A673 (cell line): ENCODE data around the gene MRPS5. TPM values are rescaled to one million over a fixed set of nuclear protein-coding genes. Genes with fewer than 3 reads are reported as not detected.

Experiments
- BruUV-seq: library from RNA; stranded (reverse); fragments of 400-500 nt; replicated peaks from 2 replicates; lab custom pipeline; 2021; lab: Mats Ljungman, UMichigan
- CTCF ChIA-PET: fragments of 300-600 bp; sonication (Branson Sonifier 250); formaldehyde crosslinking; loops from one replicate; lab custom pipeline; 2022; ENCODE audit warnings: antibody characterized with exemption; lab: Charles Lee
- POLR2A ChIA-PET: fragments of 300-600 bp; sonication (Branson Sonifier 250); formaldehyde crosslinking; loops from one replicate; lab custom pipeline; 2022; ENCODE audit warnings: antibody characterized with exemption; ENCODE audit not compliant: low non-redundant PET; lab: Charles Lee
- DNase-seq: peaks from one replicate; pipeline ENCODE4 v3.0.0-alpha.2; 2015; ENCODE audit warnings: low spot score
- H3K27ac ChIP-seq: fragments of 200-600 bp; sonication (generic); 2 replicates; pipeline ENCODE4 v1.5.1; 2016; ENCODE audit warnings: mixed run types, low read depth, mild to moderate bottlenecking, mixed read lengths, antibody characterized with exemption, low read length; ENCODE audit not compliant: poor library complexity, severe bottlenecking
- H3K27me3 ChIP-seq: fragments of 200-600 bp; sonication (generic); replicated peaks from 2 replicates; pipeline ENCODE4 v1.6.1; 2017; ENCODE audit warnings: mixed run types, low read depth, mild to moderate bottlenecking, mixed read lengths, antibody characterized with exemption, low read length; ENCODE audit not compliant: insufficient read depth, poor library complexity
- H3K36me3 ChIP-seq: fragments of 200-600 bp; sonication (generic); 2 replicates; pipeline ENCODE4 v1.6.1; 2016; ENCODE audit warnings: mixed run types, mild to moderate bottlenecking, mixed read lengths, antibody characterized with exemption, low read length; ENCODE audit not compliant: insufficient read depth, poor library complexity, severe bottlenecking
- H3K4me1 ChIP-seq: fragments of 200-600 bp; sonication (generic); 2 replicates; pipeline ENCODE4 v1.6.1; 2017; ENCODE audit warnings: mixed run types, mild to moderate bottlenecking, mixed read lengths, antibody characterized with exemption, low read length; ENCODE audit not compliant: insufficient read depth, poor library complexity, severe bottlenecking
- H3K4me3 ChIP-seq: fragments of 200-600 bp; sonication (generic); 2 replicates; pipeline ENCODE4 v1.5.1; 2016; ENCODE audit warnings: low read depth, mixed run types, mild to moderate bottlenecking, mixed read lengths, low read length; ENCODE audit not compliant: poor library complexity, severe bottlenecking
- H3K9me3 ChIP-seq: fragments of 200-600 bp; sonication (generic); 2 replicates; pipeline ENCODE4 v1.6.1; 2016; ENCODE audit warnings: mixed run types, low read depth, mild to moderate bottlenecking, mixed read lengths, antibody characterized with exemption, low read length; ENCODE audit not compliant: poor library complexity, severe bottlenecking
- CTCF ChIP-seq: fragments of 300-800, 200-600 bp; sonication (generic); conservative IDR thresholded peaks from 2 replicates; pipeline ENCODE4 v1.5.1; 2017; ENCODE audit warnings: low read depth, mild to moderate bottlenecking, antibody characterized with exemption, low read length, moderate library complexity, mixed read lengths
- EZH2 ChIP-seq: fragments of 200-600 bp; sonication (generic); IDR thresholded peaks from 2 replicates; pipeline ENCODE4 v1.6.1; 2017; ENCODE audit warnings: borderline replicate concordance, low read depth, mild to moderate bottlenecking, mixed read lengths, antibody characterized with exemption, low read length; ENCODE audit not compliant: poor library complexity, severe bottlenecking
- intact Hi-C: fragments of 100-400 bp; cut with micrococcal nuclease; formaldehyde crosslinking; loops from one replicate; pipeline ENCODE4 v1.10.0; 2022; ENCODE audit not compliant: unreplicated experiment
- total RNA-seq: library from RNA; stranded (reverse); gene quantifications from 2 replicates; pipeline ENCODE4 v1.2.3, GENCODE V29; 2021

The MRPS5 gene
- total RNA-seq, 1 experiment from 2014 or later, result 103 TPM

GRCh38 chr2:95138702-95139101 is 17.1 kb upstream of the MRPS5 start:
- no peak overlapping the region for H3K27ac ChIP-seq
- H3K27me3 ChIP-seq, result no peaks in the 10 kb centered on the region
- no peak overlapping the region for H3K4me3 ChIP-seq
- no peak for DNase-seq
- intact Hi-C loops, result no loop called here
- no peak for TF ChIP-seq CTCF
- CTCF ChIA-PET, result no interaction called here
- H3K4me1 ChIP-seq, result no peaks in the 10 kb centered on the region
- H3K9me3 ChIP-seq, result peaks cover 25% of the 10 kb centered on the region
- POLR2A ChIA-PET, result no interaction called here
- no peaks in the 10 kb centered on the region for H3K36me3 ChIP-seq
- BruUV-seq, result no TSS peak

GRCh38 chr2:95122197-95122551 is 566 bp upstream of the MRPS5 start:
- no peaks in the 10 kb centered on the region for H3K27me3 ChIP-seq
- ChIA-PET CTCF (no interaction called here), POLR2A (no interaction called here)
- peak overlapping the region; percentile 95 for H3K4me3 ChIP-seq
- no peaks in the 10 kb centered on the region for H3K9me3 ChIP-seq
- intact Hi-C loops, result no loop called here
- BruUV-seq, result no TSS peak
- H3K36me3 ChIP-seq, result peaks cover 6% of the 10 kb centered on the region
- H3K4me1 ChIP-seq, result no peaks in the 10 kb centered on the region
- peak overlapping the region; percentile 99 for H3K27ac ChIP-seq
- no peak for DNase-seq
- TF ChIP-seq EZH2 (no peak), CTCF (no peak)

GRCh38 chr2:95121093-95121406 is 558 bp downstream of the MRPS5 start:
- no peaks in the 10 kb centered on the region for H3K4me1 ChIP-seq
- H3K4me3 ChIP-seq, result peak overlapping the region; percentile 95
- H3K9me3 ChIP-seq, result no peaks in the 10 kb centered on the region
- ChIA-PET CTCF (no interaction called here), POLR2A (no interaction called here)
- DNase-seq, result no peak
- H3K27ac ChIP-seq, result peak overlapping the region; percentile 99
- no peak for TF ChIP-seq EZH2
- no peak for TF ChIP-seq CTCF
- intact Hi-C loops, result no loop called here
- H3K36me3 ChIP-seq, result peaks cover 13% of the 10 kb centered on the region
- H3K27me3 ChIP-seq, result no peaks in the 10 kb centered on the region
- no TSS peak for BruUV-seq
